Measurements from ENCODE around the gene SWI5.
A peak's percentile ranks its signal among the peaks of the same experiment; 100 is the strongest.
"Not testable (repeated sequence)": the region's sequence is repeated elsewhere in the genome, so short reads cannot be mapped to it uniquely, and the experiment has no call there.

The SWI5 gene

GRCh38 chr9:128276008-128276573, at the start of gene SWI5:
Gene SWI5, plus strand, starts transcription at chr9:128276276.
- DNase-seq = peak; percentile 100

- DNase-seq = no peak
Observed at GRCh38 chr9:128226412-128226801, 49.7 kb upstream of the SWI5 start.

- DNase-seq = not testable (repeated sequence)
Observed at GRCh38 chr9:128230897-128231296, 45.2 kb upstream of the SWI5 start.

- DNase-seq = no peak
Observed at GRCh38 chr9:128231638-128232527, 44.2 kb upstream of the SWI5 start.

- no peak for DNase-seq
Observed at GRCh38 chr9:128232528-128233428, 43.3 kb upstream of the SWI5 start.

GRCh38 chr9:128233817-128234406, 42.2 kb upstream of the SWI5 start:
- DNase-seq = no peak

GRCh38 chr9:128242124-128242523, 34.0 kb upstream of the SWI5 start:
- no peak for DNase-seq

- DNase-seq = no peak
Observed at GRCh38 chr9:128242828-128243214, 33.3 kb upstream of the SWI5 start.

GRCh38 chr9:128243215-128244018, 32.7 kb upstream of the SWI5 start:
- DNase-seq = no peak

GRCh38 chr9:128244091-128244836, 31.8 kb upstream of the SWI5 start:
- no peak for DNase-seq

GRCh38 chr9:128244837-128245231, 31.2 kb upstream of the SWI5 start:
- no peak for DNase-seq

- DNase-seq = no peak
Observed at GRCh38 chr9:128245421-128246151, 30.5 kb upstream of the SWI5 start.

GRCh38 chr9:128246471-128246870, 29.6 kb upstream of the SWI5 start:
- DNase-seq = no peak

- no peak for DNase-seq
Observed at GRCh38 chr9:128247226-128247803, 28.8 kb upstream of the SWI5 start.

- DNase-seq = no peak
Observed at GRCh38 chr9:128249558-128249907, 26.5 kb upstream of the SWI5 start.

- peak; percentile 98 for DNase-seq
Observed at GRCh38 chr9:128249908-128250838, 25.9 kb upstream of the SWI5 start.

- no peak for DNase-seq
Observed at GRCh38 chr9:128250839-128251731, 25.0 kb upstream of the SWI5 start.

GRCh38 chr9:128251732-128252100, 24.4 kb upstream of the SWI5 start:
- DNase-seq = no peak
